Measurements from ENCODE around the gene FKBP6. TPM values are rescaled to one million over a fixed set of nuclear protein-coding genes. Genes with fewer than 3 reads are reported as not detected.

FKBP6 gene, protein sequence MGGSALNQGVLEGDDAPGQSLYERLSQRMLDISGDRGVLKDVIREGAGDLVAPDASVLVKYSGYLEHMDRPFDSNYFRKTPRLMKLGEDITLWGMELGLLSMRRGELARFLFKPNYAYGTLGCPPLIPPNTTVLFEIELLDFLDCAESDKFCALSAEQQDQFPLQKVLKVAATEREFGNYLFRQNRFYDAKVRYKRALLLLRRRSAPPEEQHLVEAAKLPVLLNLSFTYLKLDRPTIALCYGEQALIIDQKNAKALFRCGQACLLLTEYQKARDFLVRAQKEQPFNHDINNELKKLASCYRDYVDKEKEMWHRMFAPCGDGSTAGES
- total RNA-seq, result not detected in 2 replicates

DNA sequence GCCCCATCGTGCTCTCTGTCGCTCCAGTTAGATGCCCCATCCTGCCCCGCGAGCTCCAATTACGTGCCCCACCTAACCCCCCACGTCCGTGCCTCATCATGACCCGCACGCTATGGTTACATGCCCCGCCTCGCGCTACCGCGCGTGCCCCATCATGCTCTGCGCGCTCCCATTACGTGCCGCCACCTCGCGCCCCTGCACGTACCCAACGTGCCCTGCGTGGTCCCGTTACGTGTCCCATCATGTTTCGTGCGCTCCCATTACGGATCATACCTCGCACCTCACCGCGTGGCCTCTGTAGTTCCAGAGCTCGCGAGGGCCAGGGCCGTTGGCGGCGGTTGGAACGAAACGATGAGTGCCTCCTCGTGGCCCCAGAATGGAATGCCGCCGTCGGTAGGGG lies at the start of gene FKBP6, which contains the start of gene TRIM50:
Gene FKBP6, plus strand, starts transcription at position 240 of the 400 bp plus-strand sequence. CDS start 268 bp downstream, outside the sequence.
Gene TRIM50, minus strand, starts transcription at position 161 of the 400 bp plus-strand sequence. CDS start 3,295 bp downstream, outside the sequence.

DNA sequence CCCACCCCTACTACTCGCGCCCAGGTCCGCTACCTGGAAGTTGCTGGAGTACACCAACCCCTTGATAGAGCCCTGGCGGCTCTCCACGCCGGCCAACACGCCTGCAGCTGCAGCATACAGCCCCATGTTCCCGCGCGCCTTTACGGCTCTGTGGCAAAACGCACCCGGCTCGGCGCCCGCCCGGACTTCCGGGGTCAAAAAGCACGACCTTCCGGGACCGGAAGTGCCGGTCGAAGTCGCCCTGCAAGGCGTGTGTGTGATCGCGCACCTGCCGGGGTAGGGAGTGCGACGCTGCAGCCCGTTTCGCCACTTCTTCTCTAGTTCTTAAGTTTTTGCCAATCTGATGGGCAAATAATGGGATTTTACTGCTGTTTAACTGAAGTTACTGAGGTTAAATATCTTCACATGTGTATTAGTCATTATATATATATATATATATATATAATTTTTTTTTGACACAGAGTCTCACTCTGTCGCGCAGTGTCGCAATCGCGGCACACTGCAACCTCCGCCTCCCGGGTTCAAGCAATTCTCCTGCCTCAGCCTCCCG lies 19.2 kb upstream of the FKBP6 start, which contains the start of gene NSUN5:
Gene NSUN5, minus strand, starts transcription at position 162 of the 550 bp plus-strand sequence. Its CDS starts 36 bp downstream, at position 126.

Small RNA genes lying within 50 kb of the gene (small RNA-seq; reads per million reads assigned to genes)
- gene RF00019 (ENCODE audit: low replicate concordance), result not detected
- not detected for gene RNU6-1080P (ENCODE audit: low replicate concordance)

Other genes with a start within 250 kb of the FKBP6 start
- not detected in 2 replicates for gene SPDYE9, start 242.1 kb upstream of the FKBP6 start, total RNA-seq
- gene NSUN5, start 19.3 kb upstream of the FKBP6 start, total RNA-seq, result 21.4 and 26.6 TPM in 2 replicates
- not detected in 2 replicates for gene TRIM50, start 79 bp upstream of the FKBP6 start, total RNA-seq
- 1.0 and 1.5 TPM in 2 replicates for gene FZD9, start 105.6 kb downstream of the FKBP6 start, total RNA-seq
- 57.3 and 72.7 TPM in 2 replicates for gene BAZ1B, start 194.1 kb downstream of the FKBP6 start, total RNA-seq
- gene BCL7B, start 229.5 kb downstream of the FKBP6 start, total RNA-seq, result 47.2 and 48.6 TPM in 2 replicates

Data from placental pericyte (primary cell).